GM19099 (cell line): Measurements from ENCODE around the gene NOC2L.

Experiments
- POLR2A ChIP-seq: IDR thresholded peaks from 3 replicates; pipeline ENCODE4 v1.6.1; 2011; ENCODE audit warnings: low read depth; ENCODE audit not compliant: insufficient read length; ENCODE audit errors: extremely low read depth

Gene NOC2L

GRCh38 chr1:961132-961669, 2.1 kb upstream of the NOC2L start:
- TF ChIP-seq POLR2A = no peak

GRCh38 chr1:960363-961131, 1.5 kb upstream of the NOC2L start, which contains the start of gene KLHL17:
KLHL17 (plus strand) TSS chr1:960584; CDS start chr1:960694, 110 bp downstream.
- TF ChIP-seq POLR2A = peak; percentile 39

- TF ChIP-seq POLR2A = no peak
These were observed 791 bp upstream of the NOC2L start for GRCh38 chr1:959731-960362.

- TF ChIP-seq POLR2A = no peak
These were observed 2.4 kb downstream of the NOC2L start for GRCh38 chr1:956636-957035.

- TF ChIP-seq POLR2A = no peak
These were observed 3.6 kb downstream of the NOC2L start for GRCh38 chr1:955474-955873.

- no peak for TF ChIP-seq POLR2A
These were observed 4.1 kb downstream of the NOC2L start for GRCh38 chr1:954927-955326.

- TF ChIP-seq POLR2A = no peak
These were observed 5.3 kb downstream of the NOC2L start for GRCh38 chr1:953524-954320.

- TF ChIP-seq POLR2A = no peak
These were observed 6.5 kb downstream of the NOC2L start for GRCh38 chr1:952603-953002.

GRCh38 chr1:952201-952600, 6.9 kb downstream of the NOC2L start:
- TF ChIP-seq POLR2A = no peak

- TF ChIP-seq POLR2A = no peak
These were observed 7.7 kb downstream of the NOC2L start for GRCh38 chr1:951364-951763.

GRCh38 chr1:950881-951280, 8.2 kb downstream of the NOC2L start:
- TF ChIP-seq POLR2A = no peak

GRCh38 chr1:950268-950667, 8.8 kb downstream of the NOC2L start:
- TF ChIP-seq POLR2A = no peak

GRCh38 chr1:947958-948357, 11.1 kb downstream of the NOC2L start:
- TF ChIP-seq POLR2A = no peak

GRCh38 chr1:945688-946556, 13.1 kb downstream of the NOC2L start:
- no peak for TF ChIP-seq POLR2A
